ENCODE data around the gene AHSA1. TPM values are rescaled to one million over a fixed set of nuclear protein-coding genes. Genes with fewer than 3 reads are reported as not detected.

AHSA1 gene
- total RNA-seq, 1 experiment from 2014 or later = 190 TPM

- Histone ChIP-seq H2BK20ac (ENCODE audit: low read depth, low read length, poor library complexity, severe bottlenecking) (no peak overlapping the region), H3K27ac (ENCODE audit: insufficient read length, low read depth, low read length) (no peak overlapping the region), H3K27me3 (ENCODE audit: insufficient read depth, low read length) (no peaks in the 10 kb centered on the region), H4K5ac (ENCODE audit: insufficient read length, low read depth, low read length) (no peak overlapping the region), H2AK5ac (ENCODE audit: insufficient read length, low read length) (no peak overlapping the region), H4K20me1 (ENCODE audit: control insufficient read depth, insufficient read depth, insufficient read length) (no peaks in the 10 kb centered on the region), H3K9me3 (ENCODE audit: control insufficient read depth, low read depth, low read length) (no peaks in the 10 kb centered on the region), H3K9ac (ENCODE audit: extremely low read depth, insufficient read length, low read length) (no peak overlapping the region), H3K4ac (ENCODE audit: low read depth, low read length) (no peak overlapping the region), H3T11ph (ENCODE audit: low read length) (no peak overlapping the region), H4K91ac (ENCODE audit: insufficient read length, low read depth, low read length) (no peak overlapping the region), H3K4me1 (ENCODE audit: insufficient read depth, low read length) (no peaks in the 10 kb centered on the region), H3K23ac (ENCODE audit: insufficient read length, low read depth, low read length) (no peak overlapping the region), H2BK12ac (ENCODE audit: insufficient read length, low read depth, low read length) (no peak overlapping the region), H3K14ac (ENCODE audit: insufficient read depth, low read length) (no peak overlapping the region), H2AFZ (ENCODE audit: low read length) (no peak overlapping the region), H3K79me2 (ENCODE audit: insufficient read depth, low read length) (no peaks in the 10 kb centered on the region), H2BK120ac (ENCODE audit: low read depth, low read length, poor library complexity, severe bottlenecking) (no peak overlapping the region), H3K18ac (ENCODE audit: insufficient read length, low read depth, low read length) (no peak overlapping the region), H2BK15ac (ENCODE audit: low read depth, low read length) (no peak overlapping the region), H4K8ac (replicated peaks; ENCODE audit: insufficient read length, low read depth, low read length) (no peak overlapping the region), H3K23me2 (ENCODE audit: insufficient read length, low read depth, low read length, poor library complexity, severe bottlenecking) (no peaks in the 10 kb centered on the region), H3K4me2 (ENCODE audit: insufficient read depth, insufficient read length, low read length) (no peak overlapping the region), H2BK5ac (ENCODE audit: insufficient read length, low read length) (no peak overlapping the region), H3K56ac (ENCODE audit: insufficient read length, low read depth, low read length) (no peak overlapping the region), H3K79me1 (ENCODE audit: insufficient read depth, low read depth, low read length, poor library complexity, severe bottlenecking) (no peaks in the 10 kb centered on the region)
- no peaks in the 10 kb centered on the region for H3K9me3 Mint-ChIP-seq
- H3K27ac Mint-ChIP-seq = no peak overlapping the region
- WGBS (ENCODE audit: extremely low coverage, insufficient read length, low lambda C conversion rate) = no CpG with 5 or more reads among the region's 5 CpGs
- H3K36me3 Mint-ChIP-seq (ENCODE audit: insufficient read depth in 1 of 3, low read depth in 3 of 3) = no peaks in the 10 kb centered on the region; a peak in 1 of 7 replicates
- no peaks in the 10 kb centered on the region; the same call in none of the 2 replicates for H3K27me3 Mint-ChIP-seq (ENCODE audit: low read depth)
- no peak for DNase-seq
- peaks cover 4 to 6% of the 10 kb centered on the region in 2 experiments; a peak in 2 of 4 replicates for H3K4me1 Mint-ChIP-seq
- no peak for TF ChIP-seq CTCF (conservative IDR thresholded peaks at IDR 0.05)
- H3K4me3 Mint-ChIP-seq = no peak overlapping the region
These were observed 20.1 kb downstream of the AHSA1 start for GRCh38 chr14:77478029-77478428.
